Hematopoietic multipotent progenitor cell treated with erythropoietin and hydrocortisone succinate and interleukin-3 and kit ligand, for 17 days (in vitro differentiated cells): ENCODE results near the gene TSPAN18.

Experiments used
- DNase-seq: peaks from one replicate; pipeline ENCODE4 v3.0.0-alpha.2; 2015; ENCODE audit warnings: low spot score

TSPAN18 gene

GRCh38 chr11:44916801-44917385 lies 190.1 kb downstream of the TSPAN18 start:
- DNase-seq, result peak; percentile 75

GRCh38 chr11:44917741-44918140 lies 191.0 kb downstream of the TSPAN18 start:
- no peak for DNase-seq

- DNase-seq, result no peak
These were observed 193.7 kb downstream of the TSPAN18 start for GRCh38 chr11:44920451-44920850.

GRCh38 chr11:44923115-44923514 lies 196.4 kb downstream of the TSPAN18 start:
- no peak for DNase-seq

- no peak for DNase-seq
These were observed 197.0 kb downstream of the TSPAN18 start for GRCh38 chr11:44923806-44924205.

GRCh38 chr11:44926036-44926435 lies 199.3 kb downstream of the TSPAN18 start:
- no peak for DNase-seq

- peak; percentile 75 for DNase-seq
These were observed 200.5 kb downstream of the TSPAN18 start for GRCh38 chr11:44927174-44927661.

- no peak for DNase-seq
These were observed 201.4 kb downstream of the TSPAN18 start for GRCh38 chr11:44928144-44928543.

GRCh38 chr11:44928816-44929215 lies 202.1 kb downstream of the TSPAN18 start:
- DNase-seq, result no peak

GRCh38 chr11:44930588-44931302 lies 204.0 kb downstream of the TSPAN18 start:
- DNase-seq, result no peak

GRCh38 chr11:44931466-44931865 lies 204.7 kb downstream of the TSPAN18 start:
- no peak for DNase-seq

- DNase-seq, result no peak
These were observed 207.3 kb downstream of the TSPAN18 start for GRCh38 chr11:44934110-44934509.

- DNase-seq, result no peak
These were observed 208.0 kb downstream of the TSPAN18 start for GRCh38 chr11:44934735-44935250.

GRCh38 chr11:44936525-44936924 lies 209.8 kb downstream of the TSPAN18 start:
- DNase-seq, result peak; percentile 79

GRCh38 chr11:44936951-44937543 lies 210.3 kb downstream of the TSPAN18 start:
- no peak for DNase-seq

GRCh38 chr11:44938066-44938691 lies 211.4 kb downstream of the TSPAN18 start:
- no peak for DNase-seq

- no peak for DNase-seq
These were observed 213.1 kb downstream of the TSPAN18 start for GRCh38 chr11:44939673-44940395.

GRCh38 chr11:44940404-44940803 lies 213.6 kb downstream of the TSPAN18 start:
- DNase-seq, result no peak

- DNase-seq, result no peak
These were observed 214.1 kb downstream of the TSPAN18 start for GRCh38 chr11:44940835-44941234.

GRCh38 chr11:44941259-44942021 lies 214.7 kb downstream of the TSPAN18 start:
- no peak for DNase-seq
